ENCODE data around the gene MYO3B.

DNA sequence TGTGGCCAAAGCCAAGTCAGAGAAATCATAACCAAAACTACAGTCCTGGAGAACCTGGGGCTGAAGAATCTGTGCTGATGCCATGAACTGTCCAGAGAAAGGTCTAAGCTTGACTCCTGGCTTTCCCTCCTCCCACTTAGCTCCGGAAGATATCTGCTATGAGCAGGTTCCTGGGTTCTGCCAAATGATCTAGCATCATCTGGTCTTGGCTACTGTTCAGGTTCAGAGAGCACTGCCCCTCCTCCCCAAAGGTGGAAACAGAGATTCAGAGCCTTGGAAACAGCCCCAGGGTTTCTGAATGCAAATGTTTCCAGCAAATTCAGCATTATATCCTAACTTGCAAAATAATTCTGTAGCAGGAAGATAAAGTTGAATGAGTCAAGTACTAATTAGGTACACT, 317.9 kb downstream of the MYO3B start:
- TF ChIP-seq, protein P1, sequence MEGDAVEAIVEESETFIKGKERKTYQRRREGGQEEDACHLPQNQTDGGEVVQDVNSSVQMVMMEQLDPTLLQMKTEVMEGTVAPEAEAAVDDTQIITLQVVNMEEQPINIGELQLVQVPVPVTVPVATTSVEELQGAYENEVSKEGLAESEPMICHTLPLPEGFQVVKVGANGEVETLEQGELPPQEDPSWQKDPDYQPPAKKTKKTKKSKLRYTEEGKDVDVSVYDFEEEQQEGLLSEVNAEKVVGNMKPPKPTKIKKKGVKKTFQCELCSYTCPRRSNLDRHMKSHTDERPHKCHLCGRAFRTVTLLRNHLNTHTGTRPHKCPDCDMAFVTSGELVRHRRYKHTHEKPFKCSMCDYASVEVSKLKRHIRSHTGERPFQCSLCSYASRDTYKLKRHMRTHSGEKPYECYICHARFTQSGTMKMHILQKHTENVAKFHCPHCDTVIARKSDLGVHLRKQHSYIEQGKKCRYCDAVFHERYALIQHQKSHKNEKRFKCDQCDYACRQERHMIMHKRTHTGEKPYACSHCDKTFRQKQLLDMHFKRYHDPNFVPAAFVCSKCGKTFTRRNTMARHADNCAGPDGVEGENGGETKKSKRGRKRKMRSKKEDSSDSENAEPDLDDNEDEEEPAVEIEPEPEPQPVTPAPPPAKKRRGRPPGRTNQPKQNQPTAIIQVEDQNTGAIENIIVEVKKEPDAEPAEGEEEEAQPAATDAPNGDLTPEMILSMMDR (IDR thresholded peaks at IDR 0.05) = no peak
- no peak for TF ChIP-seq EZH2 (IDR thresholded peaks at IDR 0.05; ENCODE audit: borderline replicate concordance, insufficient read depth, low read depth, low read length, poor library complexity, severe bottlenecking)

Measured in B cell (primary cell).